ENCODE data around the gene EHBP1. TPM values are rescaled to one million over a fixed set of nuclear protein-coding genes. Genes with fewer than 3 reads are reported as not detected.

The EHBP1 gene
- polyA plus RNA-seq, 3 donors = 4.2 to 6.1 (median 6.0) TPM

DNA sequence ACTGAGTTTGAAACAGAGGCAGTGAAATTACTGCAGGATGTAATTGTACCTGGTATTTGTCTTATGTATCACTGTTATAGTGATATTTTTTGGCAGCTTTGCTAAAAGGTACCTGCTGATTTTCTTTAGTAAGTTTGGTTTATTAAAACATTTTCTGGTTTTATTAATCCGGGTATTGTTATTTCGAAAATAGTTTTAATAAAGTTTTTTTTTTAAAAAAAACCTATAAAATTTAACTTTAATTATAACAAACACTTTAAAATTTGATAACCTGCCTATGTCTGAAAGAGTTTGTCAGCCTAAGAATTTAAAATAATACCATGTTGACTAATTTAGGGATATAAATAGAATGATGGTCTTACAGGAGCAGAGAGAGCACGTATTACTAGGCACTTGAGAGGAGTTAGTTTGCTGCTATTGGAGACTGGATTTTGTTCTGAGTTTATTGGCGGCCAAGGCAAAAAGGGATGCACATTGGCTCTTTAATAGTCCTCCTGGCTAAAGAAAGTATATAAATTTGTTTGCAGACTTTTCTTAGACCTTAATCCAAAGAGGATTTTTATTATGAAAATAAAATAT is 12.1 kb downstream of the EHBP1 start:
- no peak for DNase-seq
- Histone ChIP-seq H4K20me1 (ENCODE audit: insufficient read depth, low read length) (no peaks in the 10 kb centered on the region), H3K4me1 (ENCODE audit: control insufficient read depth in 1 of 2, insufficient read depth in 2 of 2, low read length in 2 of 2) (no peaks in the 10 kb centered on the region), H3K79me2 (ENCODE audit: insufficient read depth, low read length) (no peaks in the 10 kb centered on the region), H3K9ac (ENCODE audit: insufficient read depth, low read length, poor library complexity, severe bottlenecking) (no peak overlapping the region), H3K4me2 (replicated peaks; ENCODE audit: extremely low read depth, low read length, poor library complexity, severe bottlenecking) (no peak overlapping the region), H3K9me3 (replicated peaks in 1 of 2; ENCODE audit: control insufficient read depth in 1 of 2, insufficient read depth in 1 of 2, low read length in 2 of 2) (no peaks in the 10 kb centered on the region), H2AFZ (ENCODE audit: insufficient read depth, low read depth, low read length, poor library complexity, severe bottlenecking) (no peak overlapping the region), H3K36me3 (replicated peaks in 1 of 2; ENCODE audit: control insufficient read depth in 1 of 2, insufficient read depth in 2 of 2, low read length in 2 of 2) (no peaks in the 10 kb centered on the region), H3K27ac (ENCODE audit: low read depth in 1 of 2, low read length in 2 of 2) (no peak overlapping the region), H3K27me3 (ENCODE audit: control insufficient read depth in 2 of 2, insufficient read depth in 2 of 2, low read length in 2 of 2) (no peaks in the 10 kb centered on the region), H3K4me3 (replicated peaks in 1 of 3; ENCODE audit: low read depth in 2 of 3, low read length in 3 of 3) (no peak overlapping the region)
- Mint-ChIP-seq H3K27ac (no peak overlapping the region), H3K27me3 (ENCODE audit: low read depth in 3 of 3) (no peaks in the 10 kb centered on the region), H3K36me3 (peaks cover 21 to 37% of the 10 kb centered on the region in 2 donors), H3K9me3 (peaks cover 0 to 4% (median 2%) of the 10 kb centered on the region in 7 donors), H3K4me3 (no peak overlapping the region), H3K4me1 (no peaks in the 10 kb centered on the region)
- intact Hi-C loops (cut with micrococcal nuclease) = no loop called here
- TF ChIP-seq, protein P1, sequence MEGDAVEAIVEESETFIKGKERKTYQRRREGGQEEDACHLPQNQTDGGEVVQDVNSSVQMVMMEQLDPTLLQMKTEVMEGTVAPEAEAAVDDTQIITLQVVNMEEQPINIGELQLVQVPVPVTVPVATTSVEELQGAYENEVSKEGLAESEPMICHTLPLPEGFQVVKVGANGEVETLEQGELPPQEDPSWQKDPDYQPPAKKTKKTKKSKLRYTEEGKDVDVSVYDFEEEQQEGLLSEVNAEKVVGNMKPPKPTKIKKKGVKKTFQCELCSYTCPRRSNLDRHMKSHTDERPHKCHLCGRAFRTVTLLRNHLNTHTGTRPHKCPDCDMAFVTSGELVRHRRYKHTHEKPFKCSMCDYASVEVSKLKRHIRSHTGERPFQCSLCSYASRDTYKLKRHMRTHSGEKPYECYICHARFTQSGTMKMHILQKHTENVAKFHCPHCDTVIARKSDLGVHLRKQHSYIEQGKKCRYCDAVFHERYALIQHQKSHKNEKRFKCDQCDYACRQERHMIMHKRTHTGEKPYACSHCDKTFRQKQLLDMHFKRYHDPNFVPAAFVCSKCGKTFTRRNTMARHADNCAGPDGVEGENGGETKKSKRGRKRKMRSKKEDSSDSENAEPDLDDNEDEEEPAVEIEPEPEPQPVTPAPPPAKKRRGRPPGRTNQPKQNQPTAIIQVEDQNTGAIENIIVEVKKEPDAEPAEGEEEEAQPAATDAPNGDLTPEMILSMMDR (IDR thresholded peaks at IDR 0.05) = no peak
- 100% methylated on average over 2 of the region's 4 CpGs for WGBS (ENCODE audit: insufficient coverage)

DNA sequence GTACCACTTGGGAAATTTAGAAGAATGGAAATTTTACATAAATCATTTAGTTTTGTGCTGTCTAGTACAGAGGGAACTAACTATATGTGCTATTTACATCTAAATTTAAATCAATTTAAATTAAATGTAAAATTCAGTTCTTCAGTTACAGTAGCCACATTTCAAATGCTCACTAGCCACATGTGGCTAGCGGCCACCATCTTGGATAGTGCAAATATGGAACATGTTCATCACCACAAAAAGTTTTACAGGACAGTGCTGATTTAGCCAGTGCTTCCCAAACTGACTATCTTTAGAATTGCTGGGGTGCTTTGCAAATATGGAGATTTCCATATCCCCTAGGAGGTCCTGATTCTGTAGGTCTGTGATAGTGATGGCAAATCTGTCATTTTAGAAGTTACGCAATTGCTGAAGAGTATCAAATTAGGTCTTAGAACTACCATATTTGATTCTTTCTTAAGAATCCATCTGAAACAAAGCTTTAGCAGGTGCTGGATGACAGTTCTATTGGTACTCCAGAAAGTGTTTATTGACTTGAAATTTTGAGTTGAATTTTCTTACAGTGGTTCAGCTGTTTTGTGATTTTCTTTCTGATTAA is 12.8 kb downstream of the EHBP1 start:
- H3K79me2 ChIP-seq (ENCODE audit: insufficient read depth, low read length) = no peaks in the 10 kb centered on the region
- Mint-ChIP-seq H3K4me1 (no peaks in the 10 kb centered on the region), H3K27me3 (ENCODE audit: low read depth in 3 of 3) (no peaks in the 10 kb centered on the region), H3K36me3 (peaks cover 22 to 37% of the 10 kb centered on the region in 2 donors), H3K9me3 (peaks cover 0 to 10% (median 4%) of the 10 kb centered on the region in 7 donors), H3K27ac (no peak overlapping the region), H3K4me3 (no peak overlapping the region)
- no peak for DNase-seq
- WGBS (ENCODE audit: insufficient coverage) = no CpG with 5 or more reads among the region's 2 CpGs
- H3K9ac ChIP-seq (ENCODE audit: insufficient read depth, low read length, poor library complexity, severe bottlenecking) = no peak overlapping the region
- no peaks in the 10 kb centered on the region for H3K9me3 ChIP-seq (replicated peaks in 1 of 2; ENCODE audit: control insufficient read depth in 1 of 2, insufficient read depth in 1 of 2, low read length in 2 of 2)
- intact Hi-C loops (cut with micrococcal nuclease) = no loop called here
- H3K36me3 ChIP-seq (replicated peaks in 1 of 2; ENCODE audit: control insufficient read depth in 1 of 2, insufficient read depth in 2 of 2, low read length in 2 of 2) = no peaks in the 10 kb centered on the region
- TF ChIP-seq, protein P1 (IDR thresholded peaks at IDR 0.05) = no peak
- H3K27ac ChIP-seq (ENCODE audit: low read depth in 1 of 2, low read length in 2 of 2) = no peak overlapping the region
- no peaks in the 10 kb centered on the region for H3K27me3 ChIP-seq (ENCODE audit: control insufficient read depth in 2 of 2, insufficient read depth in 2 of 2, low read length in 2 of 2)
- H4K20me1 ChIP-seq (ENCODE audit: insufficient read depth, low read length) = no peaks in the 10 kb centered on the region
- no peaks in the 10 kb centered on the region for H3K4me1 ChIP-seq (ENCODE audit: control insufficient read depth in 1 of 2, insufficient read depth in 2 of 2, low read length in 2 of 2)
- no peak overlapping the region for H3K4me3 ChIP-seq (replicated peaks in 1 of 3; ENCODE audit: low read depth in 2 of 3, low read length in 3 of 3)
- no peak overlapping the region for H2AFZ ChIP-seq (ENCODE audit: insufficient read depth, low read depth, low read length, poor library complexity, severe bottlenecking)
- no peak overlapping the region for H3K4me2 ChIP-seq (replicated peaks; ENCODE audit: extremely low read depth, low read length, poor library complexity, severe bottlenecking)

All from CD14-positive monocyte (primary cell).